Endothelial cell of umbilical vein (primary cell): ENCODE data around the gene ATP8A2. TPM values are rescaled to one million over a fixed set of nuclear protein-coding genes. Genes with fewer than 3 reads are reported as not detected.

ENCODE experiments used
- BruUV-seq: library from RNA; stranded (reverse); fragments of 400-500 nt; replicated peaks from 2 replicates; lab custom pipeline; 2021; lab: Mats Ljungman, UMichigan
- CTCF ChIA-PET: fragments of 300-600, 350-600 bp; sonication (Branson Sonifier 250); formaldehyde crosslinking; loops from one replicate; lab custom pipeline; 2021; ENCODE audit warnings: antibody characterized with exemption, inconsistent platforms; lab: Charles Lee
- POLR2A ChIA-PET: fragments of 300-600, 350-600 bp; sonication (Branson Sonifier 250); formaldehyde crosslinking; loops from one replicate; lab custom pipeline; 2021; ENCODE audit warnings: antibody characterized with exemption, inconsistent platforms; lab: Charles Lee
- DNase-seq: peaks from one replicate; pipeline ENCODE4 v3.0.0-alpha.2; 2011; ENCODE audit warnings: low read depth, low spot score
- FAIRE-seq: peaks from 2 replicates; lab custom pipeline; 2011; peaks lifted over from hg19 to GRCh38; lab: Jason Lieb, UNC
- H2AFZ ChIP-seq: 2 replicates; pipeline ENCODE4 v1.6.0; 2012; ENCODE audit warnings: low read depth, low read length, control low read depth, inconsistent platforms
- H3K27ac ChIP-seq: 2 replicates; pipeline ENCODE4 v1.5.1; 2011; ENCODE audit warnings: low read depth, mild to moderate bottlenecking, control low read depth, low read length, moderate library complexity; ENCODE audit not compliant: insufficient read depth
- H3K27me3 ChIP-seq, 2 experiments: 2 replicates each; pipeline versions ENCODE4 v1.6.0 to v1.6.1; 2011; ENCODE audit warnings: low read length in 2 of 2, mixed read lengths in 1 of 2; ENCODE audit not compliant: control insufficient read depth in 2 of 2, insufficient read depth in 2 of 2
- H3K36me3 ChIP-seq, 2 experiments: 2 replicates in 1 of 2; 3 replicates in 1 of 2; pipeline ENCODE4 v1.5.1; 2011; ENCODE audit warnings: low read length in 2 of 2, mild to moderate bottlenecking in 1 of 2, moderate library complexity in 1 of 2; ENCODE audit not compliant: control insufficient read depth in 2 of 2, insufficient read depth in 2 of 2; ENCODE audit errors: extremely low read depth in 1 of 2
- H3K4me1 ChIP-seq: 3 replicates; pipeline ENCODE4 v1.5.1; 2011; ENCODE audit warnings: mild to moderate bottlenecking, low read length; ENCODE audit not compliant: control insufficient read depth, insufficient read depth; ENCODE audit errors: extremely low read depth
- H3K4me2 ChIP-seq: 2 replicates; pipeline ENCODE4 v1.6.1; 2011; ENCODE audit warnings: low read length, control low read depth, mixed read lengths; ENCODE audit not compliant: insufficient read depth
- H3K4me3 ChIP-seq, 3 experiments: fragments of 200-600 bp in 1 of 3; sonication (generic), shearing (Covaris generic) in 1 of 3; replicated peaks in 1 of 3; 2 replicates each; pipeline ENCODE4 v1.5.1; 2011 to 2016; ENCODE audit warnings: control low read depth in 3 of 3, low read length in 3 of 3, mild to moderate bottlenecking in 2 of 3, inconsistent platforms in 1 of 3, low read depth in 1 of 3, moderate library complexity in 1 of 3; ENCODE audit not compliant: insufficient read depth in 1 of 3
- H3K79me2 ChIP-seq: 2 replicates; pipeline ENCODE4 v1.6.0; 2012; ENCODE audit warnings: low read length, inconsistent platforms; ENCODE audit not compliant: control insufficient read depth, insufficient read depth
- H3K9ac ChIP-seq: replicated peaks from 2 replicates; pipeline ENCODE3; 2011; ENCODE audit warnings: low read length, control low read depth; ENCODE audit not compliant: insufficient read depth; ENCODE audit errors: extremely low read depth
- H3K9me1 ChIP-seq: replicated peaks from 3 replicates; pipeline ENCODE4 v1.6.0; 2011; ENCODE audit warnings: mild to moderate bottlenecking, low read length; ENCODE audit not compliant: control insufficient read depth, insufficient read depth; ENCODE audit errors: extremely low read depth
- H3K9me3 ChIP-seq: replicated peaks from 2 replicates; pipeline ENCODE4 v1.5.1; 2012; ENCODE audit warnings: low read length, inconsistent platforms; ENCODE audit not compliant: control insufficient read depth, insufficient read depth
- H4K20me1 ChIP-seq: replicated peaks from 2 replicates; pipeline ENCODE3; 2011; ENCODE audit warnings: mild to moderate bottlenecking, low read length; ENCODE audit not compliant: control insufficient read depth, insufficient read depth; ENCODE audit errors: extremely low read depth
- EZH2 ChIP-seq: IDR thresholded peaks from 2 replicates; pipeline ENCODE4 v1.6.1; 2012; ENCODE audit warnings: borderline replicate concordance, low read depth, mild to moderate bottlenecking, moderate library complexity, low read length, inconsistent platforms; ENCODE audit not compliant: severe bottlenecking
- FOS ChIP-seq: IDR thresholded peaks from 2 replicates; pipeline ENCODE4 v1.6.1; 2011; ENCODE audit warnings: mild to moderate bottlenecking, low read length, moderate library complexity, borderline replicate concordance; ENCODE audit not compliant: insufficient read depth
- GATA2 ChIP-seq: IDR thresholded peaks from 2 replicates; pipeline ENCODE4 v1.7.0; 2011; ENCODE audit warnings: low read depth, mild to moderate bottlenecking, moderate library complexity, mixed read lengths, low read length; ENCODE audit not compliant: insufficient read length, insufficient read depth
- JUN ChIP-seq: IDR thresholded peaks from 2 replicates; pipeline ENCODE4 v1.6.1; 2011; ENCODE audit warnings: borderline replicate concordance, low read depth; ENCODE audit not compliant: insufficient read length, insufficient read depth
- MYC ChIP-seq: IDR thresholded peaks from one replicate; pipeline ENCODE4 v1.6.1; 2011; ENCODE audit warnings: mild to moderate bottlenecking, low read depth, low read length
- POLR2A ChIP-seq: IDR thresholded peaks from 2 replicates; pipeline ENCODE4 v1.6.1; 2012; ENCODE audit warnings: low read depth, mild to moderate bottlenecking, control low read depth, low read length
- POLR2AphosphoS5 ChIP-seq: IDR thresholded peaks from 2 replicates; pipeline ENCODE4 v1.6.1; 2012; ENCODE audit warnings: low read depth, mild to moderate bottlenecking, control low read depth, low read length, moderate library complexity; ENCODE audit not compliant: insufficient read depth
- dilution Hi-C: fragments of 300-500 bp; cut with MboI; formaldehyde crosslinking; loops from one replicate; pipeline ENCODE4 v1.15.0; 2019; ENCODE audit warnings: low sequenced_read_pairs; ENCODE audit not compliant: extremely low pct_ligation_motif_present
- intact Hi-C: fragments of 100-400 bp; cut with micrococcal nuclease; formaldehyde crosslinking; loops from one replicate; pipeline ENCODE4 v1.10.0; 2022
- polyA plus RNA-seq, 4 experiments: library from polyadenylated mRNA; depleted of rRNA in 3 of 4; stranded (reverse) in 3 of 4; unstranded in 1 of 4; fragments of >200 nt; gene quantifications; 2 replicates each; pipeline versions ENCODE4 v1.2.1 to v1.2.3, GENCODE V29; 2011 to 2012; ENCODE audit warnings: missing spikeins in 1 of 4
- total RNA-seq: library from RNA; stranded (reverse); gene quantifications from 2 replicates; pipeline ENCODE4 v1.2.3, GENCODE V29; 2021
- TF ChIP-seq, protein P1 (sequence below): IDR thresholded peaks from 2 replicates; pipeline ENCODE4 v1.6.1; 2011; ENCODE audit not compliant: insufficient read depth, insufficient read length
- TF ChIP-seq, protein P2 (sequence below), 2 donors: IDR thresholded peaks; 1 replicate in 1 of 2; 2 replicates in 1 of 2; pipeline ENCODE4 v1.5.1; 2011; ENCODE audit warnings: low read length in 2 of 2, mild to moderate bottlenecking in 2 of 2, moderate library complexity in 2 of 2, control low read depth in 1 of 2, inconsistent platforms in 1 of 2, low read depth in 1 of 2; ENCODE audit not compliant: insufficient read depth in 1 of 2; ENCODE audit errors: extremely low read depth in 1 of 2

The ATP8A2 gene
- total and polyA plus RNA-seq, 2 donors (not counting 3 experiments of a cell fraction or from before 2014, with no cell fraction given), result 0.11 to 0.49 TPM

DNA sequence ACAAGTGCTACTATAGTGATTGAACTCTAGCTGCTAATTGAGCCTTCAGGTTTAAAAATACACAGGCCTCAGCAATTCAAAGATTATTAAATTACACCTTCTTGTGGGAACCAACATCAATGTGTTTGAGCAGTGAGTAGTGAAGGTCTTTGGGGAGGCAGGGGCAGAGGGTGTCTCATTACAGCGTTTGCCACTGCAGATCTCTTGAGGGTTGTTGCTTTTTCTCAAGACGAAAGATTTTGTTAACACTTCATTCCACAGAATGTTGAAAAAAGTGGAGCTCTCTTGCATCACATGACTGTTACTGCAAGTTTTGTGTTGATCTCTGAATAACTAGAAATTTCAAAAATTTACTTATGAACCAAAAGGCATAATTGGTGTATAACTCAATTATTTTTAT is 253.6 kb downstream of the ATP8A2 start:
- TF ChIP-seq POLR2A (no peak), FOS (no peak), JUN (no peak), POLR2AphosphoS5 (no peak), EZH2 (no peak), MYC (no peak), GATA2 (no peak)
- TF ChIP-seq, protein P1, sequence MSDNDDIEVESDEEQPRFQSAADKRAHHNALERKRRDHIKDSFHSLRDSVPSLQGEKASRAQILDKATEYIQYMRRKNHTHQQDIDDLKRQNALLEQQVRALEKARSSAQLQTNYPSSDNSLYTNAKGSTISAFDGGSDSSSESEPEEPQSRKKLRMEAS, result no peak
- TF ChIP-seq, protein P2, sequence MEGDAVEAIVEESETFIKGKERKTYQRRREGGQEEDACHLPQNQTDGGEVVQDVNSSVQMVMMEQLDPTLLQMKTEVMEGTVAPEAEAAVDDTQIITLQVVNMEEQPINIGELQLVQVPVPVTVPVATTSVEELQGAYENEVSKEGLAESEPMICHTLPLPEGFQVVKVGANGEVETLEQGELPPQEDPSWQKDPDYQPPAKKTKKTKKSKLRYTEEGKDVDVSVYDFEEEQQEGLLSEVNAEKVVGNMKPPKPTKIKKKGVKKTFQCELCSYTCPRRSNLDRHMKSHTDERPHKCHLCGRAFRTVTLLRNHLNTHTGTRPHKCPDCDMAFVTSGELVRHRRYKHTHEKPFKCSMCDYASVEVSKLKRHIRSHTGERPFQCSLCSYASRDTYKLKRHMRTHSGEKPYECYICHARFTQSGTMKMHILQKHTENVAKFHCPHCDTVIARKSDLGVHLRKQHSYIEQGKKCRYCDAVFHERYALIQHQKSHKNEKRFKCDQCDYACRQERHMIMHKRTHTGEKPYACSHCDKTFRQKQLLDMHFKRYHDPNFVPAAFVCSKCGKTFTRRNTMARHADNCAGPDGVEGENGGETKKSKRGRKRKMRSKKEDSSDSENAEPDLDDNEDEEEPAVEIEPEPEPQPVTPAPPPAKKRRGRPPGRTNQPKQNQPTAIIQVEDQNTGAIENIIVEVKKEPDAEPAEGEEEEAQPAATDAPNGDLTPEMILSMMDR (IDR thresholded peaks at IDR 0.05; ENCODE audit: extremely low read depth in 1 of 2, insufficient read depth in 1 of 2, low read depth in 1 of 2, low read length in 2 of 2), result no peak
- H3K9me1 ChIP-seq, result no peaks in the 10 kb centered on the region
- H3K9me3 ChIP-seq, result no peaks in the 10 kb centered on the region
- no peak overlapping the region for H2AFZ ChIP-seq
- FAIRE-seq, result no peak
- no peak overlapping the region for H3K9ac ChIP-seq
- DNase-seq, result no peak
- dilution Hi-C loops (no loop called here), intact Hi-C loops (no loop called here)
- no peak overlapping the region for H3K4me3 ChIP-seq
- no peak overlapping the region for H3K4me2 ChIP-seq
- no peaks in the 10 kb centered on the region for H3K79me2 ChIP-seq
- BruUV-seq, result no TSS peak
- ChIA-PET POLR2A (no interaction called here), CTCF (no interaction called here)
- H3K27me3 ChIP-seq, result no peaks in the 10 kb centered on the region
- H4K20me1 ChIP-seq, result no peaks in the 10 kb centered on the region
- no peaks in the 10 kb centered on the region for H3K4me1 ChIP-seq
- H3K27ac ChIP-seq, result no peak overlapping the region
- H3K36me3 ChIP-seq, result no peaks in the 10 kb centered on the region
